ENCODE results near the gene RIMBP2.

RIMBP2 gene

DNA sequence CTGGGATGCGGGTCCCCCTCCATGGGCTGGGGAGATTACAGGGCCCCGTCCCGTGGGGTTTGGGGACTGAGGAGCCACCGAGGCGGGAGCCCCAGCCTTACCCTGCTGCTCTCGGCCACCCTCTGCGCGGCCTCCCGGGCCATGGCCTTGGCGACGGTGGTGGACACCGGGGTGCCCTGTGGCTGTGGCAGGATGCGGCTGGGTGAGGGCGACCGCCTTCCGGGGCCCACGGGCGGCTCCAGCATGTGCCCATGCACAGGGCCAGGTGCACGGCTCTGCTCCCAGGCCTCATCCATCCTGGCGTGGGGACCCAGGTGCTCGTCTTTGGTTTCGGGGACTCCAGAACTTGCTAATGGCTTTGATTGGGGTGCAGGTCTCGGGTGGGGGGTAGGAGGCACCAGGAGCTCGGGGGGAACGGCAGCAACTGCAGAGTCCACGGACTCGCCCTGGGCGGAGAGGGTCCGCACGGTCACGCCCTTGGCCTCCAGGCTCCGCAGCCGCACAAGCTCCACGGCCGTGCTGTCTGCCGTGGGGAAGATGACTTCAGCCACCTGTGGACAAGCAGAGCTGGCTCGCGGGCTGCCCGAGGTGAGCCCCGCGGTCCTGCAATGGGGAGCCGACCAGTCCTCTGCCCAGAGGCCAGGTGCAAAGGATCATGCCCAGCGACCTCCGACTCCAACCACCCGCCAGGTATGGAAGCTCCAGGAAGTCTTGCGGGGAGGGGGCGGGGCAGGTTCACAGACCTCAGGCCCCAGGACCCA lies 279.2 kb downstream of the RIMBP2 start:
- DNase-seq = no peak

DNA sequence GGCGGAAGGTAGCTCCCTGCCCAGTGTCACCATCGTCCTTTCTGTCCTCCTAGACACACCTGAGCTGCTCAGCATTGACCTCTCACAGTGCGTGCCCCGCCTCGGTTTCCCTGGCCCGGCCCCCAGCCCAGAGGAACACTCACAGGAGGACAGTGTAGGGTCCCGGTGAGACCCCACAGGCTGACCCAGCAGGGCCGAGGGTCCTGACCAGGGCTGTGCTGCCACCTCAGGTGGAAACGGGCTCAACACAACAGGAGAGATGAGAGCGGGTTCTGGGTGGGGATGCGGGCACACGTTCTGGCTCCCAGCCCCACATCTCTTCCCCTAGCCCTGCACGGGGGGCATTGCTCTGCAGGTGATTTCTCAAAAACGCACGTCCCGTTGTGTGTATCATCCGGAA lies 280.3 kb downstream of the RIMBP2 start:
- DNase-seq = no peak

GRCh38 chr12:130435331-130435730 lies 280.8 kb downstream of the RIMBP2 start:
- no peak for DNase-seq

DNA sequence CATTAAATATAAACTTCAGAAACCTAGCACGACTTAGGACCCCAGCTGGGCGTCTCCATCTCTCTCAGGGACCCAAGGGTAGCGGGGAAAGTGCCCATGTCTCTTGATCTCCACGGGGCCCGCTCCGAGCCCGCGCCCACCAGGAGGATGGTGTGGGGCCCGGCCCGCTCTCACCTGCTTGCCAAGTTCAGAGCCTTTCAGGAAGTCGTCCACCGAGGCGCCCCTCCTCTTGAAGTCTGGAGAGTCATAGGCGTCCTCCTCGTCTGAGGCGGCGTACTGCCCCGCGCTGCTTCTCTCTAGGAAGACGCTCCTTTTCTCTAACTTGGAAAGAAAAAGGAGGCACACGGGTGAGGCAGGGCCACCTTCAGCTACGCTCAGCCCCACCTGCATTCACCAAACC lies 281.5 kb downstream of the RIMBP2 start:
- no peak for DNase-seq

- no peak for DNase-seq
Measured at GRCh38 chr12:130433834-130434233, 282.3 kb downstream of the RIMBP2 start.

DNA sequence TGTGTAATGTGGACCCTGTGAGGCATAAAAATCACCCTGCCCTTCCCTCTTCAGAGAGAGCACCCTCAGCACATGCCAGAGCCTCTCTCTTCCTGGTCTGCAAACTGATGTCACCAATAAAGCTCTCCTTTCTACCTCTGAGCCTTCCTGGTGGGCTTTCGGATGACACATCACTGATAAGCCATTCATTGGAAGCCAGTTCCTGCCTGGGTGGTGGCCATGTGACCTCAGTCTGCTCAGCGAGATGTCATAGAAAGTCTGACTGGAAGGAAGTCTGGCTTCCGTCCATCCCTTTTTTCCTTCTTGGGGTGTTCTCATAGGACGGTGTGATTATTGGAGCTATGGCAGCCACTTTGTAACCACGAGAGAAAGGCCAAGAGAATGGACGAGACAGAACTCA lies 282.7 kb downstream of the RIMBP2 start:
- no peak for DNase-seq

- DNase-seq = no peak
Measured at GRCh38 chr12:130431176-130431575, 284.9 kb downstream of the RIMBP2 start.

GRCh38 chr12:130429656-130430505 lies 286.2 kb downstream of the RIMBP2 start:
- no peak for DNase-seq

- DNase-seq = no peak
Measured at GRCh38 chr12:130428116-130428515, 288.0 kb downstream of the RIMBP2 start.

DNA sequence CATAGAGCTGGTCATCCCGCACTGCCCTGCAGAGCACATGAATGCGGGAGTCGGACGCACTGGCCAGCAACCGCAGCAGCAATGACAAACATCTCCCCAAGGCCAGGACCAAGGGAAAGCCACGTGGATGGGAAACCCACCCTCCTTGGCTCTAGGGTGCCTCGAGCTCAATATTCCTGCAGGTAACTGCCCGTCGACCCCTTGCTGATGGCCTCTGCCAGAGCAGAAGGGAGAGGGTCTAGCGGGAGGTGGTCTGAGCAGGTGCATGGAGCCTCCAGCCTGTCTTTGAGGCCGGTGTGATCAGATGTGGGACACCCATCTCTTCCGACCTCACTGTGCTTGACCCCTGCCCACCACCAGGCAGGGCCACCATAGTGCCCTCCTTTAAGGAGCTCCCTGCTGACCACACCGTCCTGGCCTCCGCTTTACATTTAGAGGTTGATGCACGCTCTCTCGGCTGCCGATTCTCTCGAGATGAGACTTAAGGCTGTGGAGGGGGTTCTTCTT lies 288.7 kb downstream of the RIMBP2 start:
- no peak for DNase-seq

- no peak for DNase-seq
Measured at GRCh38 chr12:130425698-130426245, 290.3 kb downstream of the RIMBP2 start.

DNA sequence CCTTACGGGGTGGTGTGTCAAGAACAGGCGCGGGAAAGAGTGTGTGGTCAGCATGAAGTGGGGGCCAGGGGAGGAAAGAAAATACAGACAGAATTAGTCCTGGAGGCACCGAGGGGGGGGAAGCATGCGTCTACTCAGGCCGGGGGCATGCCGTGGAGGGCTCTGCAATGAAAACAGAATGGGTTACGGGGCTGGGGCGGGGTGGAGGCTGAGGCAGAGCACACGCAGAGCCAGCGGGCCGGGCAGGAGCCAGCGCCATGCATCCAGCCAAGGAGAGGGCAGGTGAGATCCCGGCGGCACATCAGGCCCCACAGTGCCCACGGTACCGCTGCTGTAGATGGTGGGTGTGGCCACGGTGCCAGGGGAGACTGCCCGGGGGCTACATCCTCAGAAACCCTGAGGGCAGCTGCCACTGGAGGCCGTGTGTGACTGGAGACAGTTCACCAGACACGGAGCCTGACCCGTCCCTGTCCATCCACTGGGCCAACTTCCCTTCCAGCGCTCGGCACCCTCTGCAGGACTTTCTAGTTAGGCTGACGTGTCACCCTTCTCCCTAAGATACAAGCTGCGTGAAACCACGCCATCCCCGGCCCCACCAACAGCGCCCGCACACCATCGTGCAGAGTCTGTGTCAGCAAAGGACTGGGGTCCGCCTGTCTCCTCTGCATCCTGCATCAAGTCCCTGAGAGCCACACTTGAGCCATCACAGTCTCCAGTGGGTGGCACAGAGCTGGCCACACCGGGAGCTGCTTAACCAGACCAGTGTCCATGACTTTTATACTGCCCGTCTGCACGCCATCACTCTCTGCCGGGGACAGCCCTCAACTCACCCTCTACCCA lies 291.0 kb downstream of the RIMBP2 start:
- DNase-seq = no peak

GRCh38 chr12:130423991-130424857 lies 291.9 kb downstream of the RIMBP2 start:
- DNase-seq = no peak

GRCh38 chr12:130423136-130423535 lies 293.0 kb downstream of the RIMBP2 start:
- DNase-seq = no peak

- DNase-seq = no peak
Measured at GRCh38 chr12:130422676-130423075, 293.4 kb downstream of the RIMBP2 start.

GRCh38 chr12:130421896-130422295 lies 294.2 kb downstream of the RIMBP2 start:
- DNase-seq = no peak

- no peak for DNase-seq
Measured at GRCh38 chr12:130420071-130420470, 296.0 kb downstream of the RIMBP2 start.

- DNase-seq = no peak
Measured at GRCh38 chr12:130419116-130419515, 297.0 kb downstream of the RIMBP2 start.

- no peak for DNase-seq
Measured at GRCh38 chr12:130418251-130418650, 297.8 kb downstream of the RIMBP2 start.

GRCh38 chr12:130414381-130414780 lies 301.7 kb downstream of the RIMBP2 start:
- DNase-seq = no peak

DNA sequence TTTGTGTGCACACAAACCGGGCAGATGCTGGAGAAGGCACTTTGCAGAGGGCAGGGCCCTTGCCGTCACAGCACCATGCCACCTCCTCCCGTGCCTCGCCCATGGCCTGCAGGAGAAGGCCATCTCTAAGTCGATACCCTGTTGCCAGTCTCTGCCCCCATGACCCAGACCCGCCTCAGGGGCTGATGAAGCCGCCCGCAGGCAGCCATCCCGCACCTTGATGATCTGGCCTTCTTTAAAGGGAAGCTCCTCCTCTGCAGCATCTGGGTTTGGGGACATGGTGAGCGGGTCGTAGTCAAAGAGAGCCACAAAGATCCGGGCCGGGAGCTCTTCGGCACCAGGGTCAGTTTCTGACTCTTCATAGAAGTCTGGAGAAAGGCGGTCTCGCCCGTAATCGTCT lies 302.2 kb downstream of the RIMBP2 start:
- DNase-seq = no peak
